Stimulated activated CD8-positive, alpha-beta memory T cell treated with anti-CD3 and anti-CD28 coated beads, Interleukin-15, amount 100 ng/mL, for 1 hour (primary cell): ENCODE results near the gene CDC42EP2.

Source experiments
- DNase-seq: peaks from one replicate; pipeline ENCODE4 v3.0.0-alpha.2; 2020; ENCODE audit warnings: low read depth

The CDC42EP2 gene

GRCh38 chr11:65298131-65298535, 16.5 kb upstream of the CDC42EP2 start:
- DNase-seq, result no peak

DNA sequence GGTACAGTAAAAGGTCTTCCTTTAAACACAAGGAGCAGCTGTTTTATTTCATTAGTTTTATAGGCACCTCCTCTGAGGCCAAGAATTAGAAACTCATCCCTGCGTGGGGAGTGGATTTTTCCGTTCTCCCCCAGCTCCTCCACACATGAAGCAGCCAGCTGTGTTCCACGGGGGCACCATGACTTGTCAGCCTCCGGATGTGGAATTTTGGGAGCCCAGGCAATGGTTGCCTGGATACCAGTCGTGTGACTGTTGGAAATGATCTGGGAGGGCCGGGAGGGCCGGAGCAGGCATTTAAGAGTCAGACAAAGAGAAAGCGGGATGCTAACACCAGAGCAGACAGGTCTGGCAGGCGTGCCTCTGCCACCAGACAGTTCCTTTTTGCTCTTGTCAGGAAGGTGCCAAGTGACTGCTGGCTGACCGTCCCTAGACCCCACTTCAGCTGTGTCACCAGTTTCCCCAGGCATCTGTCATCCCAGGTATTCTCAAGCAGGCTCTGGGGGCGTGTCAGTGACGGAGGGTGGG, 15.9 kb upstream of the CDC42EP2 start:
- no peak for DNase-seq

- DNase-seq, result no peak
Measured at GRCh38 chr11:65300621-65301275, 13.9 kb upstream of the CDC42EP2 start.

GRCh38 chr11:65301491-65302329, 13.0 kb upstream of the CDC42EP2 start:
- DNase-seq, result no peak

GRCh38 chr11:65303555-65303954, 11.1 kb upstream of the CDC42EP2 start:
- DNase-seq, result no peak

DNA sequence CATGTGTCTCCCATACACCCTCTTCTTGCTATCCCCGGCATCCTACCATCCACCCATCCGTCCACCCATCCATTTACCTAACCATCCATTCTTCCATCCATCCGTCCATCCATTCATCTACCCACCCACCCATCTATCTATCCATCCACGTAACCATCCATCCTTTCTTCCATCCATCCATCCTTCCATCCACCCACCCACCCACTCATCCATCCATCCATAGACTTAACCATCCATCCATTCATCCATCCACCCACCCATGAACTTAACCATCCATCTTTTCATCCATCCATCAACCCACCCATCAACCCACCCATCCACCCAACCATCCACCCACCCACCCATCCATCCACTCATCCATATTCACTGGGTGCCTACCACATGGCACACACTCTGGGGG, 10.6 kb upstream of the CDC42EP2 start:
- DNase-seq, result no peak

DNA sequence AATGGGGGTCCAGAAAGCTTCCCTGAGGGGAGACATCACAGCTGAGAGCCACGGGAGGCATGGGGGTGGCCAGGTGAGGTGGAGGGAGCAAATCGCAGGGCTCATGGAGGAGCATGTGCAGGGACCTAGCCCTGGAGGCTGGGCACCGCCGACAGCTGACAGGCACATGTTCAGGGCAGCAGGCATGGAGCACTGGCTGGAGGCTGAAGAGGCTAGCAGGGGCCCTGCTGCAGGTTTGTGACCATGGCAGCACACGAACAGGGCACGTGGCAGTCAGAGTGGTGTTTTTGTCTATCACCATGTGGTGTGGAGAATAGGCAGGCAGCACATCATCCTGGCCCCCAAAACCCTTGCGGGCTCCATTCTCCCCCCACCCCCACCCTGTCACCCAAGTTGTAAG, 10.1 kb upstream of the CDC42EP2 start:
- DNase-seq, result no peak

GRCh38 chr11:65305501-65306268, 9.0 kb upstream of the CDC42EP2 start:
- no peak for DNase-seq

DNA sequence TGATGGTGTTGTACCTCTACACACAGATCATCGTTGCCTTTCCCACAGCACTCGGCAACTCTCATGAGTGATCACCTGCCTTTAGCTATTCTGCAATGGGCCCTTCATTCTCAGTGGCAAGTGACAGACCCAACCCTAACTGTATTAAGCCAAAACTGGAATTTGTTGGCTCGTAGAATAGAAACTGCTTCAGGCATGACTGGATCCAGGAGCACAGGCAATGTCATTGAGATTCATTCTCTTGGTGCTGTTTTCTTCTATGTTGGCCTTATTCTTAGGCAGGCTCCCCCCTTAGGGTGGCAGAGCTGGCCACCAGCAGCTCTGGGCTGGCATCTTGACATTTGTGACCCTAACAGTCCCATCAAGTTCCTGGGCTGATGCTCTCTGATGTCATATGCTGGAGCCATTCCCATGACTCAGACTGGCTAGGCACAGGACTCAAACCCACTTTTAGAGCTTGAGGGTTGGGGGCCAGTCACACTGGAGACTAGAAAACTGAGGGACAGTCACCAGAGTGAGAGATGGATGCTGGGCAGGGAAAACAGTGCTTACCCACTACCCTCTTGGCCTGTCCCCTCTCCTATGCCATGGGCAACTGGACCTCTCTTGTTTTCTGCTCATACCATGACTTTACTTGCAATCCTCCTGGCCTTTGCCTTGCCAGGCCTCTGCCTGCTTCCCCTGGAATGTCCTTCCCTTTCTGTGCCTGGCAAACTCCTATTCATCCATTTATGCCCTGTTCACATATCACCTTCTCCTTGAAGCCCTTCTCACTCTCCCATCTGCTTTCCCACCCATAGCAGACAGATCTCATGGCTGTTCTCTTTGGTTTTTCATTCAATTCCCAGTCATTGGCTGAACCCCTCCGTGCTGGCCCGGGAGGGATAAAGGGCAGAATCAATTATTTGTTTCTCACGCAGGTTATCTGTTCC, 7.1 kb upstream of the CDC42EP2 start:
- DNase-seq, result no peak

DNA sequence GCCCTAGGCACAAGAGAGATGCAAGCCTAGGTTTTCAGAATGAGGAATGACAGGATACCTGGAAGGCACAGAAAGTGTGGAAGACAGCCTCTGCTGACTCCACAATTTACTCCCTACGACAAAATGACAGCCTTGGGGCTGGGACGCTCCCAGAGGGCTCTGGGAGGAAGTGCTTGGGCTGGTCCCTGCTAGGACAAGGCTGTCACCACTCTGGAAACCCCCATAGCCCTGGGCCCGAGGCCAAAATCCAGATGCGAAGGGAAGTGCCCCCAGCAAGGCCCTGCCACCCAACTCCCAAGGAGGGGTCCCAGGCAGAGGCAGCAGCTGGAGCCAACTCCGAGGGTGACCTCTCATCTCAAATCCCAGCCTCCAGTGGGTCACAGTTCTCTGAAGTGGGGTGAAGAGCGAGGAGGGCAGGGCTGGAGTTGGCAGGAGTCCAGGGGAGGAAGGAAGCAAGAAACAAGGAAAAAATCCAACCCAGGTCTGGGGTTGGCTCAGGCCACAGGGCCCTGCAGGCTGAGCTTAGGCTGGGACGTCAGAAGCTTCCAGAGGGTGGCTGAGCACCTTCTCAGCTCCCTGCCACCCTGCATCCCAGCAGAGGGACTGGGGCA, 6.3 kb upstream of the CDC42EP2 start:
- no peak for DNase-seq

DNA sequence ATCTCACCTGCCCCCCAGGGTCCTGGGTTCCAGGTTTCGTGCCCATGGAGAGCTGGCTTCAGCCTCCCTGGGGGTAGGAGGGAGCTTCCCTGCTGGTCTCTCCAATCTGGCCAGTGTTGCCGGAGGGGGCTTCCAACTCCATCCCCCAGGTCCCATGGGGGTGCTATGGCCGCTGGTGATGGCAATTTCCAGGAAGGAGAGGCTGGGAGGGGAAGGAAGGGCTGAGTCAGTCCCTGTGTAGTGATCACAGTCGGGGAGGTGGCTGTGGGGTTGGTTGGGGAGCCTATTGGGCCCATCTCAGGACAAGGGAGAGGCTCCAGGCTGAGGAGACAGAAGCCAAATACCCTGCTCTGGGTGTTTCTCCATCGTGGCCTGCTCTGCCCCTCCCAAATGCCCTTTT, 5.7 kb upstream of the CDC42EP2 start:
- DNase-seq, result no peak

- DNase-seq, result no peak
Measured at GRCh38 chr11:65310215-65310614, 4.5 kb upstream of the CDC42EP2 start.

- DNase-seq, result no peak
Measured at GRCh38 chr11:65310736-65311135, 3.9 kb upstream of the CDC42EP2 start.

DNA sequence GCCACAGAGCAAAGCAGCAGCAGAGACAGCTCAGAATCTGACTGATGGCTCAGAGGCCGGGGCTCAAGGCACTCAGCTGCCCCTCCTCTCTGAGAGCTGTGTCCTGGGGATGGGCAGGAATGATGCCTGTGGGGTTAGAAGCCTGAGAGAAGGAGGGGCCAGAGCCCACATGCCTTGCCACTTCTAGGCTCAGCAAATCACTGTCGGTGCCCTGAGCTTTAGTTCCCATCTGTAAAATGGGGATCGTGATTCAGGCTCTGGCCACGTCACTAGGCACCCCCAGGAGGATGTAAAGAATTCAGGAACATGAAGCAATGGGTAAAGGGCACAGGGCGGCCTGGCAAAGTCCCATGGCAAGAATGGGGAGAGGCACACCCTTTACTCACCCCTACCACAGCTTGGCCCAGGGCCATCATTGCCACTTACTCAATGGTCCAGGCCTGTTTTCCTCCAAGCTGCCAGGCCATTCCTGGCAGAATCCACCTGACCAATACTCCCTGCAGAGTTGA, 3.4 kb upstream of the CDC42EP2 start:
- DNase-seq, result no peak

DNA sequence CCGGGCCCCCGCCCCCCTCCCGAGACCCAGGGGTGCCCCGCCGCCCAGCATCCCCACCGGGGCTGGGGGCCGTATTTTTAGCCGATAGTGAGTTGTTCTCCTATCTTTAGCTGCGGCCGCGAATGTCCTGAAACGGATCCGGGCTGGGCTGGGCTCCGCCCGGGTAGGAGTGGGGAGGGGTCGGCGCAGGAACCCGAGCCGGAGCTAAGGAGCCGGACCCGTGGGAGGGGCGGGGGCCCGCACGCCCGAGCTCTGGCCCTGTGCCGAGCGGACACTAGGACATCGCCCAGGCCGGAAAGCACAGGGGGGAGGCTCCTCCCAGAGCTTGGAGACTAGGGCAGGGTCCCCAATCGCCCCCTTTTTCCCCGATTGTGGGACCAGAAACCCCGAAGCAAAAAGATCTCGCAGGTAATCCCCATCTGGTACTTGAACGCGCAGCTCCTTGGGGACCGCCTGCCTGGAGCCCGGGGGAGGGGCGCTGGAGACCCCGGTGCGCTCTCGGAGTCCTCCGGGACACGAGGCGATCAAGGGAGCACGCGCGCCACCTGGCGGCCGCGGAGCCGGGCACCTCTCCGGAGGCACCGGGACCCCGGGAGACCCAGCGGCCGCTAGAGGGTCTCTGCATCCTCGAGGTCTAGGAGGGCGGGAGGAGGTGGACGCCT, 669 bp downstream of the CDC42EP2 start:
- DNase-seq, result peak; percentile 69

GRCh38 chr11:65315866-65316226, 1.2 kb downstream of the CDC42EP2 start:
- DNase-seq, result no peak

- DNase-seq, result no peak
Measured at GRCh38 chr11:65316227-65317024, 1.8 kb downstream of the CDC42EP2 start.

DNA sequence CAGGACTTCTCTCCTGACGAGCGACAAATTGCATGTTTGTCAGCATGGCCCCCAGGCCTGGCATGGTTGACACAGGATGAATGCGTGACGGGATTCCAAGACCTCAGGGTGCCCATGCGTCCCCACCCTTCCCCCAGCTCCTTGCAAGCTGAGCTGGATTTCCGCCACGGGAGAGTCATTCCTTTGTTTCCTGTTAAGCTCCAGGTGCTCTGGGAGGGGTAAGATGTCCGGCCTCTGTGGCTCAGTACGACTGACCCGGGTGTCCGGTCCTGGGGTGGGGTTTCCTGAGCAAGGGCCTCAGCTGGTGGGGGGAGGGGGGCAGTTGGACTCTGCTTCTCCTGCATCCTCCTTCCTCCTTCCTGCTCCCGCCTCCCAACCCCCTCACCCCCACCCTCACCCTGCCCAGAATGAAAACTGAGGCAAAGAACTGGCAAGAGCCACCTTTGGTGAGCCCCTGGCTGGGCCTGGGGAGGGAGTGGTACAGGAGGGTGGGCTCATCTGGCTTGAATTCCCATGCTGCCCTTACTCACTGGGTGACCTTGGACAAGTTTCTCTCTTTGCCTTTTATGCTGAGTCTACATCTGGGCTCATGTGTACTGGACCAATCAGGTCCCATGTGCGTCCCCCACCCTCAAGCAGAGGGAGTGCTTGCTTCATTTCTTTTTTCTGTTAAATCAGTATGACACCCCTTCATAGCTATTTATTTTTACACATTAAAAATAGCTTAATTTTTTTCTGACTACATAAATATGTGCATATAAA, 2.5 kb downstream of the CDC42EP2 start:
- no peak for DNase-seq
